ENCODE results near the gene PTPRK. TPM values are rescaled to one million over a fixed set of nuclear protein-coding genes. Genes with fewer than 3 reads are reported as not detected.

Gene PTPRK
- total and polyA plus RNA-seq, 9 of the 15 experiments (the other 6 are each of a cell fraction or from before 2014, with no cell fraction given), result 0.04 to 0.51 TPM; not detected in 7

DNA sequence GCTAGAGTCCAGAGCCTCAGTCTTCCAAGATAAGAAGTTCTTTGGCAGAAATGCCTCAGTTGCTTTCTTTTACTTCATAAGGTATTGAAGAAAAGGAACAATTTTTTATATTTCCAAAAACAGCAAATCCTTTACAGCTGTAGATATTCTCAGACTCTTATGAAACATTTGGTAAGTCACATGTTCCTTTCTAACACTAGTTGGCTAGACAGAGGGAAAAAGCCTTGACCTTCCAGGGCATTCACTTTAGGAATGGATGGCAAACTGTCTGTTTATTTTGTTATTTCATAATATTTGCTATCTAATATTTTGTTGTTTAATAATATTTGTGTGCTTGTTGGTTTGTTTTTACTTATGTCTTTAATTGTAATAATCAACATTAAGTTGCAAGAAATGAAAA lies 140.8 kb downstream of the PTPRK start:
- Histone ChIP-seq H3K9ac (ENCODE audit: insufficient read depth in 1 of 2, low read depth in 2 of 2, low read length in 2 of 2) (no peak overlapping the region), H3K36me3 (ENCODE audit: control insufficient read depth, insufficient read depth, low read length) (no peaks in the 10 kb centered on the region), H3K27ac (ENCODE audit: extremely low read depth, low read depth, low read length) (no peak overlapping the region), H4K20me1 (replicated peaks; ENCODE audit: control insufficient read depth, insufficient read depth, low read length) (no peaks in the 10 kb centered on the region), H3K9me1 (ENCODE audit: control insufficient read depth, insufficient read depth, low read length) (no peaks in the 10 kb centered on the region), H3K27me3 (ENCODE audit: control insufficient read depth in 2 of 2, insufficient read depth in 2 of 2, low read length in 2 of 2) (no peaks in the 10 kb centered on the region), H2AFZ (ENCODE audit: low read depth, low read length) (no peak overlapping the region), H3K79me2 (ENCODE audit: control insufficient read depth, insufficient read depth, low read length) (no peaks in the 10 kb centered on the region), H3K9me3 (replicated peaks; ENCODE audit: control insufficient read depth, insufficient read depth, low read depth, low read length) (no peaks in the 10 kb centered on the region), H3K4me2 (ENCODE audit: insufficient read depth, low read length) (no peak overlapping the region), H3K4me1 (replicated peaks in 1 of 2; ENCODE audit: control insufficient read depth in 2 of 2, insufficient read depth in 2 of 2, low read length in 2 of 2) (no peaks in the 10 kb centered on the region), H3K4me3 (no peak overlapping the region)
- ChIA-PET CTCF (ENCODE audit: low intra/inter-chr PET ratio) (no interaction called here), POLR2A (no interaction called here)
- no peak for TF ChIP-seq KDM4B (IDR thresholded peaks at IDR 0.05; ENCODE audit: borderline replicate concordance in 2 of 2, low read depth in 1 of 2)
- no peak for TF ChIP-seq KLF1 (tag; IDR thresholded peaks at IDR 0.05)
- in situ Hi-C loops (cut with MboI), result no loop called here
- intact Hi-C loops (cut with micrococcal nuclease), result no loop called here
- no TSS peak for BruUV-seq (replicated peaks)
- FAIRE-seq (no peak), ATAC-seq (no peak), DNase-seq (ENCODE audit: extremely low read depth in 1 of 4, low spot score in 3 of 4) (no peak)

- WGBS (ENCODE audit: insufficient coverage, low coverage, missing lambda C conversion rate), result 0% methylated on average over 4 of the region's 4 CpGs
- no TSS peak for BruUV-seq (replicated peaks)
- CTCF ChIA-PET (ENCODE audit: low intra/inter-chr PET ratio), result no interaction called here
These were observed 143.4 kb downstream of the PTPRK start for GRCh38 chr6:128376952-128377503.

More at GRCh38 chr6:128376952-128377503, 143.4 kb downstream of the PTPRK start:
- H3K9me1 ChIP-seq (ENCODE audit: control insufficient read depth, insufficient read depth, low read length), result no peaks in the 10 kb centered on the region
- ATAC-seq, result no peak
- no peak overlapping the region for H3K4me3 ChIP-seq
- peak; percentile 69 for TF ChIP-seq ZNF707 (CRISPR knock-in tag; conservative IDR thresholded peaks at IDR 0.05)
- TF ChIP-seq POLR3A (IDR thresholded peaks at IDR 0.05; ENCODE audit: borderline replicate concordance, extremely low read depth, insufficient read depth, insufficient read length), result no peak
- TF ChIP-seq MAFK (IDR thresholded peaks at IDR 0.05; ENCODE audit: low read length), result no peak
- TF ChIP-seq ZNF431 (CRISPR knock-in tag; IDR thresholded peaks at IDR 0.05), result peak; percentile 65; the same call in 1 of the 2 replicates
- TF ChIP-seq RBM34 (IDR thresholded peaks at IDR 0.05; ENCODE audit: borderline replicate concordance, insufficient read depth, low read length), result no peak
- intact Hi-C loops (cut with micrococcal nuclease) (no loop called here), in situ Hi-C loops (cut with MboI) (no loop called here)
- POLR2A ChIA-PET, result no interaction called here
- no peaks in the 10 kb centered on the region for H3K27me3 ChIP-seq (ENCODE audit: control insufficient read depth in 2 of 2, insufficient read depth in 2 of 2, low read length in 2 of 2)
- no peaks in the 10 kb centered on the region for H3K9me3 ChIP-seq (replicated peaks; ENCODE audit: control insufficient read depth, insufficient read depth, low read depth, low read length)
- no peaks in the 10 kb centered on the region for H3K36me3 ChIP-seq (ENCODE audit: control insufficient read depth, insufficient read depth, low read length)
- no peak overlapping the region for H3K27ac ChIP-seq (ENCODE audit: extremely low read depth, low read depth, low read length)
- H3K4me1 ChIP-seq (replicated peaks in 1 of 2; ENCODE audit: control insufficient read depth in 2 of 2, insufficient read depth in 2 of 2, low read length in 2 of 2), result no peaks in the 10 kb centered on the region
- H3K4me2 ChIP-seq (ENCODE audit: insufficient read depth, low read length), result no peak overlapping the region
- H2AFZ ChIP-seq (ENCODE audit: low read depth, low read length), result no peak overlapping the region
- no peak for FAIRE-seq
- no peak overlapping the region for H3K9ac ChIP-seq (ENCODE audit: insufficient read depth in 1 of 2, low read depth in 2 of 2, low read length in 2 of 2)
- H3K79me2 ChIP-seq (ENCODE audit: control insufficient read depth, insufficient read depth, low read length), result no peaks in the 10 kb centered on the region
- H4K20me1 ChIP-seq (replicated peaks; ENCODE audit: control insufficient read depth, insufficient read depth, low read length), result no peaks in the 10 kb centered on the region
- no peak for DNase-seq (ENCODE audit: extremely low read depth in 1 of 4, low spot score in 3 of 4)

Data from K562 (cell line).